PC-3 (cell line): ENCODE measurements around the gene DVL1. TPM values are rescaled to one million over a fixed set of nuclear protein-coding genes. Genes with fewer than 3 reads are reported as not detected.

Experiments used
- ATAC-seq: fragments of 200-7000 bp; cut with Tn5 transposase; 2 replicates; pipeline ENCODE4 v1.9.1; 2020; ENCODE audit warnings: mild to moderate bottlenecking, moderate library complexity
- BruUV-seq: library from RNA; stranded (reverse); fragments of 400-500 nt; replicated peaks from 2 replicates; lab custom pipeline; 2021; lab: Mats Ljungman, UMichigan
- CTCF ChIA-PET: fragments of 300-600 bp; sonication (Branson Sonifier 250); formaldehyde crosslinking; loops from one replicate; lab custom pipeline; 2022; ENCODE audit warnings: antibody characterized with exemption; lab: Charles Lee
- POLR2A ChIA-PET: fragments of 300-600 bp; sonication (Branson Sonifier 250); formaldehyde crosslinking; loops from one replicate; lab custom pipeline; 2022; ENCODE audit warnings: antibody characterized with exemption; ENCODE audit not compliant: unreplicated experiment; lab: Charles Lee
- DNase-seq: peaks from one replicate; pipeline ENCODE4 v3.0.0-alpha.2; 2015
- H2AFZ ChIP-seq: fragments of 300-600 bp; sonication (generic); 2 replicates; pipeline ENCODE4 v1.6.0; 2016; ENCODE audit warnings: antibody characterized with exemption, low read length
- H3F3A ChIP-seq: fragments of 300-600 bp; sonication (generic); one replicate; pipeline ENCODE4 v1.6.0; 2017; ENCODE audit warnings: antibody characterized with exemption, low read length, control low read depth, mild to moderate bottlenecking; ENCODE audit not compliant: unreplicated experiment
- H3K27ac ChIP-seq: fragments of 300-600 bp; sonication (generic); 2 replicates; pipeline ENCODE4 v1.5.1; 2016; ENCODE audit warnings: mild to moderate bottlenecking, low read length
- H3K27me3 ChIP-seq: fragments of 300-600 bp; sonication (generic); 2 replicates; pipeline ENCODE4 v1.6.1; 2016; ENCODE audit warnings: low read length, mixed read lengths
- H3K36me3 ChIP-seq: fragments of 300-600 bp; sonication (generic); 2 replicates; pipeline ENCODE4 v1.6.1; 2016; ENCODE audit warnings: low read depth, mixed run types, low read length, mixed read lengths
- H3K4me1 ChIP-seq: fragments of 300-600 bp; sonication (generic); 2 replicates; pipeline ENCODE4 v1.5.1; 2016; ENCODE audit warnings: low read length; ENCODE audit not compliant: insufficient read depth
- H3K4me2 ChIP-seq: fragments of 300-600 bp; sonication (generic); 2 replicates; pipeline ENCODE4 v1.6.0; 2016; ENCODE audit warnings: low read length
- H3K4me3 ChIP-seq: fragments of 300-600 bp; sonication (generic); 2 replicates; pipeline ENCODE4 v1.5.1; 2016; ENCODE audit warnings: mild to moderate bottlenecking, low read length, mixed read lengths
- H3K79me2 ChIP-seq: fragments of 300-600 bp; sonication (generic); 2 replicates; pipeline ENCODE4 v1.6.1; 2017; ENCODE audit warnings: low read length, mixed read lengths
- H3K9ac ChIP-seq: fragments of 300-600 bp; sonication (generic); 2 replicates; pipeline ENCODE4 v1.6.0; 2016; ENCODE audit warnings: mild to moderate bottlenecking, low read length
- H3K9me2 ChIP-seq: fragments of 300-600 bp; sonication (generic); replicated peaks from 2 replicates; pipeline ENCODE4 v1.6.1; 2016; ENCODE audit warnings: mixed run types, low read length, mixed read lengths
- H3K9me3 ChIP-seq: fragments of 300-600 bp; sonication (generic); 2 replicates; pipeline ENCODE4 v1.6.1; 2016; ENCODE audit warnings: low read length, mixed read lengths
- H4K20me1 ChIP-seq: fragments of 300-600 bp; sonication (generic); 2 replicates; pipeline ENCODE4 v1.6.1; 2016; ENCODE audit warnings: low read length, mixed read lengths
- CTCF ChIP-seq: fragments of 300-600 bp; sonication (generic); conservative IDR thresholded peaks from 2 replicates; pipeline ENCODE4 v1.5.1; 2017; ENCODE audit warnings: antibody characterized with exemption, low read depth, mild to moderate bottlenecking, low read length
- EZH2 ChIP-seq: fragments of 300-600 bp; sonication (generic); IDR thresholded peaks from one replicate; pipeline ENCODE4 v1.6.1; 2017; ENCODE audit warnings: antibody characterized with exemption, mild to moderate bottlenecking, low read length; ENCODE audit not compliant: unreplicated experiment
- EZH2phosphoT487 ChIP-seq: fragments of 300-600 bp; sonication (generic); IDR thresholded peaks from 2 replicates; pipeline ENCODE4 v1.6.1; 2018; ENCODE audit warnings: mild to moderate bottlenecking, antibody characterized with exemption, low read length, borderline replicate concordance
- intact Hi-C: fragments of 100-400 bp; cut with micrococcal nuclease; formaldehyde crosslinking; loops from 2 replicates; pipeline ENCODE4 v1.9.0; 2023
- total RNA-seq: library from RNA; depleted of rRNA; stranded (reverse); fragments of >200 nt; gene quantifications from 2 replicates; pipeline ENCODE4 v1.2.3, GENCODE V29; 2014

Gene DVL1
- total RNA-seq, 1 experiment from 2014 or later, result 626 TPM

- no peak overlapping the region for H2AFZ ChIP-seq
- no peaks in the 10 kb centered on the region for H3K27me3 ChIP-seq
- intact Hi-C loops, result loop anchor here (2.0 to 5.0 kb wide), 3 partner anchors 27 to 169 kb away; no protein-coding TSS in a partner anchor
- H3K9ac ChIP-seq, result no peak overlapping the region
- H3K4me2 ChIP-seq, result peak overlapping the region; percentile 45
- peaks cover 12% of the 10 kb centered on the region for H3K4me1 ChIP-seq
- H3K79me2 ChIP-seq, result no peaks in the 10 kb centered on the region
- TSS peak; percentile 18 for BruUV-seq
- H3K36me3 ChIP-seq, result no peaks in the 10 kb centered on the region
- no peak overlapping the region for H3K4me3 ChIP-seq
- CTCF ChIA-PET, result interaction anchor here (0.6 to 2.0 kb wide), 16 partner anchors 9 to 309 kb away, joined by 3 to 26 read pairs (median 4); partner anchors contain the start of gene RNF223
- TF ChIP-seq CTCF (peak; percentile 95), EZH2phosphoT487 (no peak)
- POLR2A ChIA-PET, result no interaction called here
- no peaks in the 10 kb centered on the region for H3K9me2 ChIP-seq
- H4K20me1 ChIP-seq, result no peaks in the 10 kb centered on the region
- H3K9me3 ChIP-seq, result no peaks in the 10 kb centered on the region
- DNase-seq (peak; percentile 89), ATAC-seq (peak; percentile 85)
- H3K27ac ChIP-seq, result no peak overlapping the region; the same call in 1 of the 2 replicates
- H3F3A ChIP-seq, result no peaks in the 10 kb centered on the region
These were observed 57.4 kb downstream of the DVL1 start for GRCh38 chr1:1291548-1292441.

- ATAC-seq, result peak; percentile 52
- intact Hi-C loops, result loop anchor here (2.0 to 5.0 kb wide), 2 partner anchors 26 to 54 kb away; no protein-coding TSS in a partner anchor
These were observed 58.1 kb downstream of the DVL1 start for GRCh38 chr1:1291023-1291528.

More at GRCh38 chr1:1291023-1291528, 58.1 kb downstream of the DVL1 start:
- Histone ChIP-seq H3K9ac (no peak overlapping the region), H3K4me1 (peaks cover 12% of the 10 kb centered on the region), H3K27me3 (no peaks in the 10 kb centered on the region), H3K27ac (no peak overlapping the region; the same call in 1 of the 2 replicates), H3K4me3 (no peak overlapping the region), H2AFZ (no peak overlapping the region), H3K4me2 (peak overlapping the region; percentile 45), H3K36me3 (no peaks in the 10 kb centered on the region), H3K9me2 (no peaks in the 10 kb centered on the region), H3K79me2 (no peaks in the 10 kb centered on the region), H4K20me1 (no peaks in the 10 kb centered on the region), H3K9me3 (no peaks in the 10 kb centered on the region), H3F3A (no peaks in the 10 kb centered on the region)
- CTCF ChIA-PET, result interaction anchor here (0.6 to 2.0 kb wide), 12 partner anchors 9 to 308 kb away, joined by 3 to 26 read pairs (median 4); no protein-coding TSS in a partner anchor
- BruUV-seq, result no TSS peak
- POLR2A ChIA-PET, result no interaction called here
- DNase-seq, result peak; percentile 55
- TF ChIP-seq EZH2phosphoT487, result no peak
- no peak for TF ChIP-seq EZH2
- no peak for TF ChIP-seq CTCF
